Loucy (cell line): ENCODE results near the gene ARNT2.

Experiments
- H2AFZ ChIP-seq: fragments of 200-600 bp; sonication (generic); 2 replicates; pipeline ENCODE4 v1.6.0; 2016; ENCODE audit warnings: antibody characterized with exemption, mild to moderate bottlenecking, low read length, moderate library complexity
- H3F3A ChIP-seq: fragments of 200-600 bp; 2 replicates; pipeline ENCODE4 v1.6.0; 2016; ENCODE audit warnings: antibody characterized with exemption, low read depth, mild to moderate bottlenecking
- H3K27me3 ChIP-seq: fragments of 200-600 bp; sonication (generic); 2 replicates; pipeline ENCODE4 v1.6.1; 2014; ENCODE audit warnings: low read length, mild to moderate bottlenecking; ENCODE audit not compliant: insufficient read depth, poor library complexity, severe bottlenecking
- H3K36me3 ChIP-seq: fragments of 200-600 bp; sonication (generic); 2 replicates; pipeline ENCODE4 v1.6.1; 2016; ENCODE audit warnings: low read length; ENCODE audit not compliant: insufficient read depth
- H3K4me1 ChIP-seq: fragments of 200-600 bp; sonication (generic); 2 replicates; pipeline ENCODE4 v1.5.1; 2014; ENCODE audit warnings: low read length, mild to moderate bottlenecking; ENCODE audit not compliant: insufficient read depth, poor library complexity, severe bottlenecking
- H3K4me2 ChIP-seq: fragments of 200-600 bp; sonication (generic); 2 replicates; pipeline ENCODE4 v1.6.0; 2014; ENCODE audit warnings: antibody characterized with exemption, low read length, low read depth, mild to moderate bottlenecking; ENCODE audit not compliant: poor library complexity, severe bottlenecking
- H3K4me3 ChIP-seq: fragments of 200-600 bp; sonication (generic); 2 replicates; pipeline ENCODE4 v1.5.1; 2014; ENCODE audit warnings: low read length, mild to moderate bottlenecking, mixed read lengths; ENCODE audit not compliant: poor library complexity, severe bottlenecking
- H3K79me2 ChIP-seq: fragments of 200-600 bp; sonication (generic); 2 replicates; pipeline ENCODE4 v1.6.1; 2014; ENCODE audit warnings: low read length; ENCODE audit not compliant: insufficient read depth
- H3K9ac ChIP-seq: fragments of 200-600 bp; sonication (generic); 2 replicates; pipeline ENCODE4 v1.6.0; 2014; ENCODE audit warnings: mild to moderate bottlenecking, low read depth, low read length, moderate library complexity; ENCODE audit not compliant: poor library complexity, severe bottlenecking
- H3K9me2 ChIP-seq: fragments of 200-600 bp; sonication (generic); replicated peaks from 2 replicates; pipeline ENCODE4 v1.6.1; 2016; ENCODE audit warnings: low read depth, low read length, mixed read lengths
- H3K9me3 ChIP-seq: fragments of 200-600 bp; sonication (generic); 2 replicates; pipeline ENCODE4 v1.6.1; 2014; ENCODE audit warnings: mild to moderate bottlenecking, antibody characterized with exemption, low read length, low read depth; ENCODE audit not compliant: insufficient read depth
- H4K20me1 ChIP-seq: fragments of 200-600 bp; sonication (generic); 2 replicates; pipeline ENCODE4 v1.6.0; 2014; ENCODE audit warnings: antibody characterized with exemption, low read length, mild to moderate bottlenecking; ENCODE audit not compliant: insufficient read depth, poor library complexity, severe bottlenecking
- EZH2phosphoT487 ChIP-seq: fragments of 200-600 bp; IDR thresholded peaks from 2 replicates; pipeline ENCODE4 v1.6.1; 2018; ENCODE audit warnings: antibody characterized with exemption, mild to moderate bottlenecking, moderate library complexity, borderline replicate concordance
- TF ChIP-seq, protein P1 (sequence below): fragments of 200-600 bp; sonication (generic); conservative IDR thresholded peaks from 2 replicates; pipeline ENCODE4 v1.5.1; 2014; ENCODE audit warnings: mild to moderate bottlenecking, antibody characterized with exemption, low read length

The ARNT2 gene

DNA sequence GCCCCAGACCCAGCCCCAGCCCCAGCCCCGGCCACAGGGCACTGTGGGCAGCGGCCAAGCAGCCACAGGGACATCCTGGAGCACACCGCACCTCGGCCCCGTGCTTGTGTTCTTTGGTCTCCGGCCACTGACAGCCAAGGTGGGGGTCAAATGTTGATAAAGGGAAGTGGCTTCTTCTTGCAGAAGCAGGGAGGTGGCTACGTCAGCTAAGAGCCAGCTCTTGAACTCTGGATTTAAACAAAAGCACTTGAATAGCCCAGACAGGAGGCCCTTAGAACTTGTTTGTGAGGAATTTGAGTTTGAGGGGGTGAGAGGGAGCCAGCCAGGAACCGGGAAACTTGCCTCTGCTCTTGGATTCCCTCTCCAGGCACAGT is 155.1 kb downstream of the ARNT2 start:
- TF ChIP-seq, protein P1, sequence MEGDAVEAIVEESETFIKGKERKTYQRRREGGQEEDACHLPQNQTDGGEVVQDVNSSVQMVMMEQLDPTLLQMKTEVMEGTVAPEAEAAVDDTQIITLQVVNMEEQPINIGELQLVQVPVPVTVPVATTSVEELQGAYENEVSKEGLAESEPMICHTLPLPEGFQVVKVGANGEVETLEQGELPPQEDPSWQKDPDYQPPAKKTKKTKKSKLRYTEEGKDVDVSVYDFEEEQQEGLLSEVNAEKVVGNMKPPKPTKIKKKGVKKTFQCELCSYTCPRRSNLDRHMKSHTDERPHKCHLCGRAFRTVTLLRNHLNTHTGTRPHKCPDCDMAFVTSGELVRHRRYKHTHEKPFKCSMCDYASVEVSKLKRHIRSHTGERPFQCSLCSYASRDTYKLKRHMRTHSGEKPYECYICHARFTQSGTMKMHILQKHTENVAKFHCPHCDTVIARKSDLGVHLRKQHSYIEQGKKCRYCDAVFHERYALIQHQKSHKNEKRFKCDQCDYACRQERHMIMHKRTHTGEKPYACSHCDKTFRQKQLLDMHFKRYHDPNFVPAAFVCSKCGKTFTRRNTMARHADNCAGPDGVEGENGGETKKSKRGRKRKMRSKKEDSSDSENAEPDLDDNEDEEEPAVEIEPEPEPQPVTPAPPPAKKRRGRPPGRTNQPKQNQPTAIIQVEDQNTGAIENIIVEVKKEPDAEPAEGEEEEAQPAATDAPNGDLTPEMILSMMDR, result no peak
- TF ChIP-seq EZH2phosphoT487, result no peak
- H3K4me1 ChIP-seq, result no peaks in the 10 kb centered on the region
- no peak overlapping the region for H2AFZ ChIP-seq
- H3K4me2 ChIP-seq, result no peak overlapping the region
- H3K9me3 ChIP-seq, result no peaks in the 10 kb centered on the region
- no peaks in the 10 kb centered on the region for H3K79me2 ChIP-seq
- no peak overlapping the region for H3K4me3 ChIP-seq
- no peaks in the 10 kb centered on the region for H4K20me1 ChIP-seq
- no peaks in the 10 kb centered on the region for H3K36me3 ChIP-seq
- no peak overlapping the region for H3K9ac ChIP-seq
- H3K9me2 ChIP-seq, result no peaks in the 10 kb centered on the region
- no peaks in the 10 kb centered on the region for H3F3A ChIP-seq
- no peaks in the 10 kb centered on the region for H3K27me3 ChIP-seq

DNA sequence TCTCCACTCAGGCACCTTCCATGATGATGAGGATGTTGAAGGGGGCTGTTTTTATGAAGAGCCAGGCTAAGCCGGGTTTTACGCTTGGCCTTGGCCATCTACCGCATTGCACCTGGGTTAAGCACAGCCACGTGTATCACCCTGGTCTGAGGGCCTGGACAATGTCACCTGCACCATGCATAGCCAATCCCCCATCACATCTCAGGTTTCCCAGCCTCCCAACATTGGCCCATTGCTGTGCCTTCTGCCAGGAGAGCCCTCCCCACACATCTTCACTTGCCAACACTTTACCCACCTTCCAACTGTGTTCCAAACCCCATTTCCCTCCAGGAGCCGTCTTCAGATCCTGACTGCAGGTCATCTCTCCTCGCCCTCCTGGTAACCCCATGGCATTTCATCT is 155.6 kb downstream of the ARNT2 start:
- no peaks in the 10 kb centered on the region for H3K4me1 ChIP-seq
- H3K36me3 ChIP-seq, result no peaks in the 10 kb centered on the region
- no peaks in the 10 kb centered on the region for H3K9me3 ChIP-seq
- no peaks in the 10 kb centered on the region for H3F3A ChIP-seq
- H3K9me2 ChIP-seq, result no peaks in the 10 kb centered on the region
- no peak overlapping the region for H3K4me3 ChIP-seq
- no peaks in the 10 kb centered on the region for H3K27me3 ChIP-seq
- H3K9ac ChIP-seq, result no peak overlapping the region
- TF ChIP-seq EZH2phosphoT487, result no peak
- TF ChIP-seq, protein P1, result no peak
- H3K4me2 ChIP-seq, result no peak overlapping the region
- H2AFZ ChIP-seq, result no peak overlapping the region
- no peaks in the 10 kb centered on the region for H4K20me1 ChIP-seq
- no peaks in the 10 kb centered on the region for H3K79me2 ChIP-seq

DNA sequence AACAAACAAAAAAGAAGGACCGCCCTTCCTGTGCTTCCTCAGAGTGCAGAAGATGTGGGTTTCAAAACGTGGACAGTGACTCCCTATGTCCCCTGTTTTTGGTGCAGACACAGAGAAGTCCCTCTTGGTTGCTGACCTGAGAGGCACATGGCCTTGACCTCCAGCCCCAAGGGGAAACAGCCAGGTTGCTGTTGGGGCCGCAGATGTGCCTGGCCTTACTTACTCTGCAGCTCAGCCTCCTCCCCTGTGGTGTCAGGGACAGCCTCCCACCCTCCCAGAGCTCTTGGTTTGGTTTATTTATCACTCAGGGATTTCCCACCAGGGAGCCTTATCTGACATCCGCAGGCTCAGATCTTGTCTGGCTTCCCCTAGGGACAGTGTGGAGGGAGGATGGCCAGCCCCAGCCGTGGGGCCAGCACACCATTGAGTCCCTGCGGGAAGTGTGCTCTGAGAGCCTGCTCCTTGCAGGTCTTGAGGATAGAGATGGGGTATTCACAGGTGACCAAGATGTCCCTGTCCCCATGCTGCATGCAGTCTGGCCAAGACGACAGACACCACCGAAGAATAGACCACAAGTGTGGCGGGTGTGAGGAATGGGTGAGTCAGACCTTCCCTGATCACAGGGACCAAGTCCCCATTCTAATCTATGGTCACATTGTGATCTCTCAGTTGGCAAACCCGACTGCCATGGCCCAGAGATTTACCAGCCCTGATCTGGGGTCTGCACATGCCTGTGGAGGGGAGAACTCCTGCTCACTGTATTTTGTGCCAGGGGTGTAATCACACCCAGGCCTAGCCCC is 156.6 kb downstream of the ARNT2 start:
- no peak for TF ChIP-seq EZH2phosphoT487
- TF ChIP-seq, protein P1, result no peak
- Histone ChIP-seq H3K36me3 (no peaks in the 10 kb centered on the region), H3K9me2 (no peaks in the 10 kb centered on the region)

More for the DNA sequence above, 156.6 kb downstream of the ARNT2 start:
- H3K4me2 ChIP-seq, result no peak overlapping the region
- H3K27me3 ChIP-seq, result no peaks in the 10 kb centered on the region
- no peak overlapping the region for H3K4me3 ChIP-seq
- H3F3A ChIP-seq, result no peaks in the 10 kb centered on the region
- H4K20me1 ChIP-seq, result no peaks in the 10 kb centered on the region
- no peaks in the 10 kb centered on the region for H3K79me2 ChIP-seq
- no peak overlapping the region for H3K9ac ChIP-seq
- H3K9me3 ChIP-seq, result no peaks in the 10 kb centered on the region
- no peak overlapping the region for H2AFZ ChIP-seq
- no peaks in the 10 kb centered on the region for H3K4me1 ChIP-seq
